ENCODE measurements around the gene SLC25A46.
"Not testable (repeated sequence)": the region's sequence is repeated elsewhere in the genome, so short reads cannot be mapped to it uniquely, and the experiment has no call there.

The SLC25A46 gene

GRCh38 chr5:110757118-110757729, 18.4 kb downstream of the SLC25A46 start:
- DNase-seq, result no peak

GRCh38 chr5:110760158-110760557, 21.4 kb downstream of the SLC25A46 start:
- no peak for DNase-seq

GRCh38 chr5:110768138-110768860, 29.5 kb downstream of the SLC25A46 start:
- no peak for DNase-seq

DNA sequence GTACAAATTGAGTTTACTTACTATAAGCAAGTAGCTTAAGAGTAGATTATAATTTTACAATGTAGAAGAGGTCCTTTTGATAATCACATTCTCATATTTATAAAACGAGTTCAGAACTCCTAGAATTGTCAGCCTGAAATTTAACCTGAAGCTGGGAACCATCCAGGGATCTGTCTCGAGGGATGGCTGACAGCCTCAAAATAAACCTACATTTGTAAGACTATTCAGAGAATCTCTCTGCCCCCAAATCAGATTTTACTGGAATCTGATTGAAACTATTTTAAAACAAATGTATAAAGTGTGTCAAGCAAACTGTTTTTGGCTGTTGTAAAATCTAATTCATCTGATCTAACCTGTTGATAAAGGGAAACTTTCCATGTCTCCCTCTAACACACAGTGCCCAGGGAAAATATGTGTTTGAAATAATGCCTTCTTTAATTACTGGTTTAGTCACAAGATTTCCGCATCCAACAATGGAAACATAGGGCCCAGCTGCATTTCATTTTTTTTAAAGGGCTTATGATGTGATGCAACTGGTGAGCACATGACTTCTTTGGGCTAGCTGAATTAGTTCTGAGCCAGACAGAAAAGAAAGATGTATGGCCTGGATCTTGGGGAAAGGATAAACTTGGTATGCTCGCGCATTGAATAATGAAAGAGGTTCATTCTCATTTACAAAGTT, 30.3 kb downstream of the SLC25A46 start:
- no peak for DNase-seq

DNA sequence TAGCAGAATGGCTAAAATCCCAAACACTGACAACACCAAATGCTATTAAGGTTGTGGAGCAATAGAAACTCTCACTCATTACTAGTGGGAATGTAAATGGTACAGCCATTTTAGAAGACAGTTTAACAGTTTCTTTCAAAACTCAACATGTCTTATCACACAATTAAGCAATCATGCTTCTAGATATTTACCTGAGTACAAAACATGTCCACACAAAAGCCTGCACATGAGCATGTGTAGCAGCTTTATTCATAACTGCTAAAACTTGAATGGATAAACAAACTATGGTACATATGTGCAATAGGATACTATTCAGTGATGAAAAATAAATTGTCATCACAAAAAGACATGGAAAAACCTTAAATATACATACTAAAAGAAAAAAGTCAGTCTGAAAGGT, 31.5 kb downstream of the SLC25A46 start:
- no peak for DNase-seq

GRCh38 chr5:110784901-110785300, 46.1 kb downstream of the SLC25A46 start:
- no peak for DNase-seq

DNA sequence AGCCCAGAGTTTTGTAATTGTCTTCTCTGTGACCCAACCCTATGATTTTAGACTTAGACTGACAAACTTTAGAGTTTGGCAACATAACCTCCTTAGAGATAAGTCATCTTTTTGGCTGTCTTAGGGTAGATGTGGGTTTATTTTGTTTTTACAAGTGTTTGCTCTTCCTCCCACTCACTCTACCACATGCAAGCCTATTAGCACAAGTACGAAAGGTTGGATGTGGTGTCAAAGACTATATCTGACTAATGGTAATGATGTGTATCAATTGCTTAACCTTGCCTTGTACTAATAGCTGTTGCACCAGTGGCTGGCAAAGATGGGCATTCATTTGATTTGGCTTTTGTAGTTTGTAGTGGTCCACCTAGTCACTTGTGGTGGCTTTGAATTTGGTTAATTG, 46.5 kb downstream of the SLC25A46 start:
- DNase-seq, result no peak

GRCh38 chr5:110788006-110788405, 49.2 kb downstream of the SLC25A46 start:
- DNase-seq, result not testable (repeated sequence)

GRCh38 chr5:110790673-110791072, 51.9 kb downstream of the SLC25A46 start:
- DNase-seq, result no peak

GRCh38 chr5:110802998-110803397, 64.2 kb downstream of the SLC25A46 start:
- no peak for DNase-seq

- no peak for DNase-seq
Measured at GRCh38 chr5:110803467-110804326, 64.9 kb downstream of the SLC25A46 start.

GRCh38 chr5:110807169-110807568, 68.4 kb downstream of the SLC25A46 start:
- DNase-seq, result no peak

DNA sequence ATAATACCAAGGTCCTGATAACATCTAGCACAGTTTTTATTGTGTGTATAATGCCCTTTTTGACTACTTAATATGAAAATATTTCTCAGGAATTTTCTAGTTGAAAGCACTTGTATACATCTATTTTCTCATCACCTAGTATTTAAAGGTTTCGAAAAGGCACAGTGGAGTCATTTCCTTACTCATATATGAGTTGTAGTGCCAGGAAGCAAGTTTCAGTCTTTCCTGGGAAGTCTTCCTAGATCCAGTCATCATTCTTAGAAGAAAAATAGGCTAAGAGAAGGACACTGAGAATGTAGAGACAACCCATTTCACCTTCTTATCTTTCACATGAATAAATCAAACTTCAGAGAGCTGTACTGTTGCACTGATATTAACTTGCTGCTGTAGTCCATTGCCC, 70.2 kb downstream of the SLC25A46 start:
- DNase-seq, result no peak
